SU-DHL-6 (cell line): ENCODE data around the gene ABHD16B.

Experiments
- H2AFZ ChIP-seq: fragments of 200-600 bp; sonication (generic); 2 replicates; pipeline ENCODE4 v1.6.1; 2014; ENCODE audit warnings: low read depth, mild to moderate bottlenecking, moderate library complexity, mixed read lengths, antibody characterized with exemption, low read length; ENCODE audit not compliant: severe bottlenecking
- H3F3A ChIP-seq: fragments of 200-600 bp; shearing (Covaris generic); 2 replicates; pipeline ENCODE4 v1.6.0; 2016; ENCODE audit warnings: antibody characterized with exemption, mild to moderate bottlenecking; ENCODE audit not compliant: insufficient read depth
- H3K27ac ChIP-seq: fragments of 200-600 bp; sonication (generic); 2 replicates; pipeline ENCODE4 v1.5.1; 2016; ENCODE audit warnings: low read depth, mild to moderate bottlenecking, low read length, moderate library complexity, mixed read lengths
- H3K27me3 ChIP-seq: fragments of 200-600 bp; sonication (generic), shearing (Covaris generic); 2 replicates; pipeline ENCODE4 v1.6.0; 2014; ENCODE audit warnings: mild to moderate bottlenecking, low read length
- H3K36me3 ChIP-seq: fragments of 200-600 bp; sonication (generic); 2 replicates; pipeline ENCODE4 v1.6.1; 2014; ENCODE audit warnings: mild to moderate bottlenecking, low read length, mixed read lengths
- H3K4me2 ChIP-seq: fragments of 300-600, 200-600 bp; shearing (Covaris generic), sonication (generic); 2 replicates; pipeline ENCODE4 v1.6.0; 2014; ENCODE audit warnings: low read length, low read depth, mild to moderate bottlenecking; ENCODE audit not compliant: poor library complexity, severe bottlenecking
- H3K4me3 ChIP-seq: fragments of 200-600 bp; sonication (generic); 2 replicates; pipeline ENCODE4 v1.5.1; 2014; ENCODE audit warnings: antibody characterized with exemption, low read length, mild to moderate bottlenecking, mixed read lengths; ENCODE audit not compliant: insufficient read depth, poor library complexity, severe bottlenecking
- H3K79me2 ChIP-seq: fragments of 200-600 bp; sonication (generic); 2 replicates; pipeline ENCODE4 v1.6.1; 2014; ENCODE audit warnings: mild to moderate bottlenecking, low read length, moderate library complexity; ENCODE audit not compliant: insufficient read depth
- H3K9ac ChIP-seq: fragments of 200-600 bp; sonication (generic); 2 replicates; pipeline ENCODE4 v1.7.0; 2014; ENCODE audit warnings: mild to moderate bottlenecking, low read length
- H3K9me2 ChIP-seq: fragments of 200-600 bp; sonication (generic); replicated peaks from 2 replicates; pipeline ENCODE4 v1.6.1; 2014; ENCODE audit warnings: low read length; ENCODE audit not compliant: insufficient read depth
- H3K9me3 ChIP-seq: fragments of 200-600 bp; sonication (generic); 2 replicates; pipeline ENCODE4 v1.6.1; 2014; ENCODE audit warnings: low read length, mixed read lengths; ENCODE audit not compliant: insufficient read depth
- H4K20me1 ChIP-seq: fragments of 200-600 bp; sonication (generic); 2 replicates; pipeline ENCODE4 v1.6.1; 2014; ENCODE audit warnings: low read depth, mild to moderate bottlenecking, antibody characterized with exemption, low read length, moderate library complexity, mixed read lengths
- EZH2phosphoT487 ChIP-seq: fragments of 200-600 bp; sonication (generic), shearing (Covaris generic); conservative IDR thresholded peaks from 2 replicates; pipeline ENCODE4 v1.6.1; 2018; ENCODE audit warnings: mild to moderate bottlenecking, antibody characterized with exemption, low read length, moderate library complexity, mixed read lengths
- TF ChIP-seq, protein P1 (sequence below): fragments of 200-600 bp; sonication (generic); IDR thresholded peaks from one replicate; pipeline ENCODE4 v1.5.1; 2017; ENCODE audit warnings: antibody characterized with exemption, mild to moderate bottlenecking, low read length, moderate library complexity; ENCODE audit not compliant: insufficient read depth, poor library complexity, severe bottlenecking

Gene ABHD16B

DNA sequence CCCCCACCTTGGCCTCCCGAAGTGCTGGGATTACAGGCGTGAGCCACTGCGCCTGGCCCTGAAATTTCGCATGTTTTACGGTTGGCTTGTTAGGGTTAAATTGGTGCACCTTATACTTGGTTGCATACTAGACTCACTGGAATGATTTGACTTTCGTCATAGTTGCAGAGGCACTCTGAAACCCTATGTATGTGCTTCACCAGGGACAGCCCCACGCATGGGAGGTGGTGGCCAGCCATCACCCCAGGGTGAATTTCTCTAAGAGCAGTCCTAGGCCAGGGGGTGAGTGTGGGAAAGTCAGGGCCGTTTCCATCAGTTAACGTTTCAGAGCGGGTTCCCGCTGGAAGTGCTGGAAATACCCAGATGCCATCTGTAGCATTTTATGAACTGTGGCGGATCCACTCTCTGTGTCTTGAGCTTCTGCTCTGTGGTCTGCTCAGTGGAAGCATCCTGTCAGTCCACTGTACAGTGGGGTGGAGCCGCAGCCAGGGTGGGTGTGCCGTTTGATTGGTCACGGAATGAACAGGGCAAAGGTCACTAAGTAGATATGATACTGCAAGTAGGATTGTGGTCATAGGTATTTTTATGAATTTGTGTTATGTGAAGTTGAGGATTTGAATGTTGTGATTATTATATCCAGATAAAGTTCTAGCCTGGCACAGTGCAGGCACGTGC, 46.8 kb downstream of the ABHD16B start:
- Histone ChIP-seq H3K9me2 (no peaks in the 10 kb centered on the region), H4K20me1 (peaks cover 4% of the 10 kb centered on the region; the same call in 1 of the 2 replicates), H3K9ac (no peak overlapping the region), H3K4me3 (no peak overlapping the region), H2AFZ (no peak overlapping the region), H3K27me3 (no peaks in the 10 kb centered on the region), H3K36me3 (no peaks in the 10 kb centered on the region), H3F3A (no peaks in the 10 kb centered on the region; the same call in 1 of the 2 replicates), H3K9me3 (no peaks in the 10 kb centered on the region), H3K4me2 (no peak overlapping the region), H3K27ac (no peak overlapping the region), H3K79me2 (peaks cover 97% of the 10 kb centered on the region)
- no peak for TF ChIP-seq EZH2phosphoT487
- TF ChIP-seq, protein P1, sequence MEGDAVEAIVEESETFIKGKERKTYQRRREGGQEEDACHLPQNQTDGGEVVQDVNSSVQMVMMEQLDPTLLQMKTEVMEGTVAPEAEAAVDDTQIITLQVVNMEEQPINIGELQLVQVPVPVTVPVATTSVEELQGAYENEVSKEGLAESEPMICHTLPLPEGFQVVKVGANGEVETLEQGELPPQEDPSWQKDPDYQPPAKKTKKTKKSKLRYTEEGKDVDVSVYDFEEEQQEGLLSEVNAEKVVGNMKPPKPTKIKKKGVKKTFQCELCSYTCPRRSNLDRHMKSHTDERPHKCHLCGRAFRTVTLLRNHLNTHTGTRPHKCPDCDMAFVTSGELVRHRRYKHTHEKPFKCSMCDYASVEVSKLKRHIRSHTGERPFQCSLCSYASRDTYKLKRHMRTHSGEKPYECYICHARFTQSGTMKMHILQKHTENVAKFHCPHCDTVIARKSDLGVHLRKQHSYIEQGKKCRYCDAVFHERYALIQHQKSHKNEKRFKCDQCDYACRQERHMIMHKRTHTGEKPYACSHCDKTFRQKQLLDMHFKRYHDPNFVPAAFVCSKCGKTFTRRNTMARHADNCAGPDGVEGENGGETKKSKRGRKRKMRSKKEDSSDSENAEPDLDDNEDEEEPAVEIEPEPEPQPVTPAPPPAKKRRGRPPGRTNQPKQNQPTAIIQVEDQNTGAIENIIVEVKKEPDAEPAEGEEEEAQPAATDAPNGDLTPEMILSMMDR: no peak

DNA sequence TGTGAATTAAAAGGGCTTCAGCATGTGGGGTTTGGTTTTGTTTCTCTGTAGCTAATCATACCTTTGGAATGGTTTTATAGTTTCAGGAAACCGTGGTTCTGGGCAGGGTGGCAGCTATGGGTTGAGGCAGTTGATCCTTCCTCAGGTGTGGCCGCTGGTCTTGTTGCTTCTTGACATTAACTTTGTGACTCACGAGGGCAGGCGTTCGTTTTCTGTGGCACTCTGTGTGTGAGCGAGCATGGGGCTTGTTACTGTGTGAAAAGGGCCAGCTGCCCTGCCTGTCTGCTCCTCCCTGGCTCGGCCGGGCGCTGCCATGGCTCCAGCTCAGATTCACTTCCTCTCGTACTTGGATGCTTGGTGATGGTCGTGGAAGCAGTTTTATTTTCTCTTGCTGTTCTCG, 49.9 kb downstream of the ABHD16B start:
- no peak overlapping the region for H3K9ac ChIP-seq
- H3F3A ChIP-seq: no peaks in the 10 kb centered on the region; the same call in 1 of the 2 replicates
- no peaks in the 10 kb centered on the region for H3K9me2 ChIP-seq
- peaks cover 93% of the 10 kb centered on the region for H3K79me2 ChIP-seq
- H4K20me1 ChIP-seq: no peaks in the 10 kb centered on the region; the same call in 1 of the 2 replicates
- H3K4me3 ChIP-seq: no peak overlapping the region
- no peak overlapping the region for H2AFZ ChIP-seq
- H3K36me3 ChIP-seq: no peaks in the 10 kb centered on the region
- no peak overlapping the region for H3K4me2 ChIP-seq
- 0 out of 2 replicates have a peak, but pooled peaks cover 5% of the 10 kb centered on the region for H3K9me3 ChIP-seq
- TF ChIP-seq, protein P1: no peak
- TF ChIP-seq EZH2phosphoT487: no peak
- no peaks in the 10 kb centered on the region for H3K27me3 ChIP-seq
- H3K27ac ChIP-seq: no peak overlapping the region
